PC-3 (cell line): ENCODE measurements around the gene SF3B1.

Source experiments
- CTCF ChIP-seq: fragments of 300-600 bp; sonication (generic); conservative IDR thresholded peaks from 2 replicates; pipeline ENCODE4 v1.5.1; 2017; ENCODE audit warnings: antibody characterized with exemption, low read depth, mild to moderate bottlenecking, low read length
- EZH2 ChIP-seq: fragments of 300-600 bp; sonication (generic); IDR thresholded peaks from one replicate; pipeline ENCODE4 v1.6.1; 2017; ENCODE audit warnings: antibody characterized with exemption, mild to moderate bottlenecking, low read length; ENCODE audit not compliant: unreplicated experiment

DNA sequence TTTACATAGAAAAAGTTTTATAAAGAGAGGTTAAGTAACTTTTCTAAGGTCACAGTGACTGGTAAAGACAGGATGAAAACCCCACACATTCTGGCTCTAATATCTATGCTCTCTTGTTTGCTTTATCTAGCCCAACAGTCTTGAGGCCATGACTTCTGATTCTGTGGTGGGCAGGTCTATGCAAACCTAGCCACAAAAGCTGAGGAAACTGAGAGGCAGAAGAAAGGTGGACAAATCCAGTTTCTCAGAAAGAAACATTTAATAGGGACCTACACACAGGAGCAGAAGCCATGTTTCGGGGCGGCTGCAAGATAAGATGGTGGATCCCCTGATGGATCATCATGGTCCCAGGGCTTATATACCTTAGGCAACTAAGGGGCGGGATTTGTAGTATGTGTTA, 43.0 kb upstream of the SF3B1 start:
- no peak for TF ChIP-seq CTCF
- no peak for TF ChIP-seq EZH2
